GM12878 (cell line): ENCODE measurements around the gene EYS. TPM values are rescaled to one million over a fixed set of nuclear protein-coding genes. Genes with fewer than 3 reads are reported as not detected.

Source experiments
- ATAC-seq: fragments of 200-7000 bp; cut with Tn5 transposase; 3 replicates; pipeline ENCODE4 v1.9.1; 2020; ENCODE audit warnings: mild to moderate bottlenecking, moderate library complexity
- BruUV-seq: library from RNA; stranded (reverse); fragments of 400-500 nt; replicated peaks from 2 replicates; lab custom pipeline; 2021; lab: Mats Ljungman, UMichigan
- CTCF ChIA-PET: fragments of 300-600 bp; sonication (Branson Sonifier 250); formaldehyde crosslinking; extraction: SDS; loops from one replicate; lab custom pipeline; 2021; ENCODE audit warnings: inconsistent platforms; lab: Yijun Ruan, JAX
- POLR2A ChIA-PET: fragments of 350-600 bp; formaldehyde crosslinking; extraction: SDS; loops from one replicate; lab custom pipeline; 2021; ENCODE audit warnings: inconsistent platforms; lab: Charles Lee
- RAD21 ChIA-PET: fragments of 300-600 bp; sonication (Branson Sonifier 250); formaldehyde crosslinking; loops from one replicate; lab custom pipeline; 2023; ENCODE audit warnings: antibody characterized with exemption; ENCODE audit not compliant: unreplicated experiment; lab: Charles Lee
- SMC1A ChIA-PET: fragments of 300-600 bp; sonication (Branson Sonifier 250); formaldehyde crosslinking; loops from one replicate; lab custom pipeline; 2023; ENCODE audit not compliant: unreplicated experiment, uncharacterized antibody; lab: Charles Lee
- DNase-seq: peaks from one replicate; pipeline ENCODE4 v3.0.0-alpha.2; 2011; ENCODE audit warnings: low read depth, low spot score
- FAIRE-seq: peaks from 3 replicates; lab custom pipeline; 2011; peaks lifted over from hg19 to GRCh38; lab: Jason Lieb, UNC
- H2AFZ ChIP-seq: 2 replicates; pipeline ENCODE4 v1.6.0; 2011; ENCODE audit warnings: low read depth, low read length, control low read depth; ENCODE audit not compliant: control insufficient read depth
- H3K27ac ChIP-seq: 2 replicates; pipeline ENCODE4 v1.5.1; 2011; ENCODE audit warnings: control low read depth; ENCODE audit not compliant: control insufficient read depth, insufficient read depth
- H3K27me3 ChIP-seq, 2 experiments: replicated peaks in 1 of 2; 2 replicates each; pipeline versions ENCODE4 v1.6.0 to v1.6.1; 2011; ENCODE audit warnings: low read length in 1 of 2; ENCODE audit not compliant: control insufficient read depth in 2 of 2, insufficient read depth in 2 of 2
- H3K36me3 ChIP-seq, 2 experiments: 2 replicates each; pipeline ENCODE4 v1.5.1; 2011; ENCODE audit warnings: low read length in 1 of 2; ENCODE audit not compliant: control insufficient read depth in 2 of 2, insufficient read depth in 2 of 2
- H3K4me1 ChIP-seq: 2 replicates; pipeline ENCODE4 v1.6.1; 2011; ENCODE audit warnings: mild to moderate bottlenecking, low read length, moderate library complexity, mixed read lengths; ENCODE audit not compliant: control insufficient read depth, insufficient read depth
- H3K4me2 ChIP-seq: 2 replicates; pipeline ENCODE4 v1.6.0; 2011; ENCODE audit warnings: control low read depth; ENCODE audit not compliant: control insufficient read depth, insufficient read depth
- H3K4me3 ChIP-seq: fragments of 200-600 bp; sonication (generic); 2 replicates; pipeline ENCODE4 v1.5.1; 2016
- H3K79me2 ChIP-seq: 2 replicates; pipeline ENCODE4 v1.6.0; 2011; ENCODE audit warnings: low read length; ENCODE audit not compliant: control insufficient read depth, insufficient read depth
- H3K9ac ChIP-seq: 2 replicates; pipeline ENCODE4 v1.8.0; 2011; ENCODE audit warnings: low read length, control low read depth, mixed read lengths; ENCODE audit not compliant: control insufficient read depth, insufficient read depth
- H3K9me3 ChIP-seq: replicated peaks from 3 replicates; pipeline ENCODE4 v1.5.1; 2011; ENCODE audit warnings: mild to moderate bottlenecking, low read length; ENCODE audit not compliant: control insufficient read depth, insufficient read depth
- H4K20me1 ChIP-seq: 2 replicates; pipeline ENCODE4 v1.6.0; 2011; ENCODE audit not compliant: control insufficient read depth, insufficient read depth
- ATF7 ChIP-seq: fragments of 450-650 bp; IDR thresholded peaks from 2 replicates; pipeline ENCODE4 v1.6.1; 2016; ENCODE audit warnings: low read depth, mild to moderate bottlenecking
- BACH1 ChIP-seq: fragments of 450-650 bp; IDR thresholded peaks from 2 replicates; pipeline ENCODE4 v1.6.1; 2017; ENCODE audit warnings: mild to moderate bottlenecking, borderline replicate concordance
- EZH2 ChIP-seq: IDR thresholded peaks from 2 replicates; pipeline ENCODE4 v1.6.1; 2012; ENCODE audit warnings: low read depth, mild to moderate bottlenecking, control low read depth, inconsistent platforms, low read length, borderline replicate concordance; ENCODE audit not compliant: control insufficient read depth
- GATAD2B ChIP-seq: fragments of 450-650 bp; conservative IDR thresholded peaks from 2 replicates; pipeline ENCODE4 v1.6.1; 2017; ENCODE audit warnings: low read depth, mild to moderate bottlenecking, moderate library complexity
- HDAC2 ChIP-seq: fragments of 200-600 bp; sonication (generic); IDR thresholded peaks from 2 replicates; pipeline ENCODE4 v1.6.1; 2017
- KLF5 ChIP-seq: fragments of 450-650 bp; IDR thresholded peaks from 2 replicates; pipeline ENCODE4 v1.6.1; 2014; ENCODE audit warnings: mild to moderate bottlenecking; ENCODE audit not compliant: partially characterized antibody
- LARP7 ChIP-seq: fragments of 450-650 bp; IDR thresholded peaks from 2 replicates; pipeline ENCODE4 v1.6.1; 2017; ENCODE audit warnings: mild to moderate bottlenecking
- MTA3 ChIP-seq: IDR thresholded peaks from 2 replicates; pipeline ENCODE4 v1.6.1; 2012; ENCODE audit warnings: low read length, inconsistent platforms, borderline replicate concordance
- NR2C2 ChIP-seq: IDR thresholded peaks from 2 replicates; pipeline ENCODE4 v1.6.1; 2011; ENCODE audit warnings: borderline replicate concordance, low read depth; ENCODE audit not compliant: control insufficient read depth, insufficient read length
- POLR2AphosphoS2 ChIP-seq: IDR thresholded peaks from 2 replicates; pipeline ENCODE4 v1.6.1; 2011; ENCODE audit warnings: low read depth, mild to moderate bottlenecking, low read length, improper control_type of control experiment, moderate library complexity
- SPI1 ChIP-seq: IDR thresholded peaks from 2 replicates; pipeline ENCODE4 v1.6.1; 2011; ENCODE audit warnings: low read depth, mild to moderate bottlenecking, low read length, moderate library complexity, borderline replicate concordance; ENCODE audit not compliant: insufficient read depth
- TARDBP ChIP-seq: IDR thresholded peaks from 2 replicates; pipeline ENCODE4 v1.6.1; 2016; ENCODE audit warnings: borderline replicate concordance
- TCF3 ChIP-seq: IDR thresholded peaks from 2 replicates; pipeline ENCODE4 v1.6.1; 2012; ENCODE audit warnings: low read depth, mild to moderate bottlenecking, low read length, borderline replicate concordance; ENCODE audit not compliant: insufficient read depth
- WRNIP1 ChIP-seq: IDR thresholded peaks from 2 replicates; pipeline ENCODE4 v1.6.1; 2011; ENCODE audit warnings: low read depth, low read length, improper control_type of control experiment, borderline replicate concordance
- WGBS: methylation state at CpG from one replicate; pipeline ENCODE4 v1.1.6; 2016; ENCODE audit warnings: low lambda C conversion rate; ENCODE audit not compliant: insufficient replicate concordance, insufficient coverage; ENCODE audit errors: missing lambda C conversion rate; 5-methylcytosine and 5-hydroxymethylcytosine counted together
- in situ Hi-C: fragments of 300-500 bp; cut with MboI; formaldehyde crosslinking; loops from 9 replicates; pipeline ENCODE4 v1.14.3; 2018; ENCODE audit warnings: mixed read lengths
- intact Hi-C: fragments of 100-400 bp; cut with micrococcal nuclease; formaldehyde crosslinking; loops from one replicate; pipeline ENCODE4 v1.14.2; 2022; ENCODE audit not compliant: unreplicated experiment
- polyA plus RNA-seq, 11 experiments: library from polyadenylated mRNA; depleted of rRNA in 4 of 11; unstranded in 6 of 11; stranded (reverse) in 5 of 11; fragments of >200 nt; fragmentation: Nextera tagmentation in 4 of 11; fragmentation: Illumina TruSeq in 1 of 11; extraction: Ambion mirVana in 4 of 11; extraction: Trizol in 1 of 11; gene quantifications; 1 replicate in 1 of 11; 2 replicates in 10 of 11; pipeline versions ENCODE4 v1.2.1 to v1.2.3, GENCODE V29; 2011 to 2016; ENCODE audit warnings: inconsistent platforms in 2 of 11, missing spikeins in 2 of 11, low read depth in 1 of 11
- total RNA-seq, 4 experiments: library from RNA; depleted of rRNA in 3 of 4; stranded (reverse); fragments of >200 nt in 3 of 4; fragmentation: Illumina TruSeq in 1 of 4; extraction: Trizol in 1 of 4; gene quantifications; 2 replicates each; pipeline versions ENCODE4 v1.2.1 to v1.2.3, GENCODE V29; 2013 to 2021
- TF ChIP-seq, protein P1 (sequence below): IDR thresholded peaks from 2 replicates; pipeline ENCODE4 v1.6.1; 2011; ENCODE audit warnings: borderline replicate concordance, low read depth, mild to moderate bottlenecking, moderate library complexity, mixed read lengths, low read length; ENCODE audit not compliant: insufficient read depth; ENCODE audit errors: extremely low read length
- TF ChIP-seq, protein P2 (sequence below): fragments of 450-650 bp; IDR thresholded peaks from 2 replicates; pipeline ENCODE4 v1.6.1; 2017; ENCODE audit warnings: mild to moderate bottlenecking, moderate library complexity
- TF ChIP-seq, protein P3 (sequence below): fragments of 450-650 bp; IDR thresholded peaks from 2 replicates; pipeline ENCODE4 v1.6.1; 2014; ENCODE audit warnings: mild to moderate bottlenecking

The EYS gene
- total and polyA plus RNA-seq, 10 of the 15 experiments (the other 5 are each of a cell fraction or from before 2014, with no cell fraction given), result under 0.01 to 0.14 (median 0.02) TPM; not detected in 1

DNA sequence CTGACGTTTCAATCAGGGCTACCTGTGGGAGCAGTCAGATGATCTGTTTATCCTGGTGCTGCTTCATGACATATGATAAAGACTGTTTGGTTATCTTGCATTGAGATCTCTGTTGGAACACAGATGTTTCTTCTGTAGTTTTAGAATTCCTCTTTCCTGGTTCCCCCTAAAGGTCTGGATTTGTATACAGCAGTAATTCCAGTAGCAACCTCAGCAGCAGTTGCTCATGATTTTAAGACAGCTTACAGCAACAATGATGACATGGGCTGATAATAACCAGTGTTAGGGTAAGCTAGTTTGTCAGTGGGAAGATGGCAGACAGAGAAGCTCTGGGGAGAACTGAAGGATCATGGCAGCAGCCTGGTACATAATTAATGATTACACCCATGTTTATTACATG lies 1632.0 kb downstream of the EYS start:
- FAIRE-seq (no peak), DNase-seq (no peak), ATAC-seq (no peak)
- Histone ChIP-seq H2AFZ (no peak overlapping the region), H3K9me3 (no peaks in the 10 kb centered on the region), H3K79me2 (no peaks in the 10 kb centered on the region), H3K27ac (no peak overlapping the region), H3K27me3 (no peaks in the 10 kb centered on the region), H3K4me2 (no peak overlapping the region), H3K4me1 (no peaks in the 10 kb centered on the region), H3K9ac (no peak overlapping the region), H4K20me1 (no peaks in the 10 kb centered on the region), H3K36me3 (no peaks in the 10 kb centered on the region), H3K4me3 (no peak overlapping the region)
- intact Hi-C loops, result no loop called here
- ChIA-PET SMC1A (interaction anchor here (0.9 kb wide), 2 partner anchors 10 to 52 kb away, joined by 3 read pairs; no protein-coding TSS in a partner anchor), RAD21 (no interaction called here), CTCF (no interaction called here), POLR2A (no interaction called here)
- in situ Hi-C loops, result no loop called here
- 0% methylated on average over 1 of the region's 1 CpG for WGBS
- no TSS peak for BruUV-seq
- TF ChIP-seq ATF7, result no peak
- no peak for TF ChIP-seq KLF5
- TF ChIP-seq TARDBP, result no peak
- TF ChIP-seq POLR2AphosphoS2, result no peak
- TF ChIP-seq, protein P1, sequence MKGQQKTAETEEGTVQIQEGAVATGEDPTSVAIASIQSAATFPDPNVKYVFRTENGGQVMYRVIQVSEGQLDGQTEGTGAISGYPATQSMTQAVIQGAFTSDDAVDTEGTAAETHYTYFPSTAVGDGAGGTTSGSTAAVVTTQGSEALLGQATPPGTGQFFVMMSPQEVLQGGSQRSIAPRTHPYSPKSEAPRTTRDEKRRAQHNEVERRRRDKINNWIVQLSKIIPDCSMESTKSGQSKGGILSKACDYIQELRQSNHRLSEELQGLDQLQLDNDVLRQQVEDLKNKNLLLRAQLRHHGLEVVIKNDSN, result no peak
- no peak for TF ChIP-seq TCF3
- TF ChIP-seq BACH1, result no peak
- TF ChIP-seq GATAD2B, result no peak
- TF ChIP-seq, protein P2, sequence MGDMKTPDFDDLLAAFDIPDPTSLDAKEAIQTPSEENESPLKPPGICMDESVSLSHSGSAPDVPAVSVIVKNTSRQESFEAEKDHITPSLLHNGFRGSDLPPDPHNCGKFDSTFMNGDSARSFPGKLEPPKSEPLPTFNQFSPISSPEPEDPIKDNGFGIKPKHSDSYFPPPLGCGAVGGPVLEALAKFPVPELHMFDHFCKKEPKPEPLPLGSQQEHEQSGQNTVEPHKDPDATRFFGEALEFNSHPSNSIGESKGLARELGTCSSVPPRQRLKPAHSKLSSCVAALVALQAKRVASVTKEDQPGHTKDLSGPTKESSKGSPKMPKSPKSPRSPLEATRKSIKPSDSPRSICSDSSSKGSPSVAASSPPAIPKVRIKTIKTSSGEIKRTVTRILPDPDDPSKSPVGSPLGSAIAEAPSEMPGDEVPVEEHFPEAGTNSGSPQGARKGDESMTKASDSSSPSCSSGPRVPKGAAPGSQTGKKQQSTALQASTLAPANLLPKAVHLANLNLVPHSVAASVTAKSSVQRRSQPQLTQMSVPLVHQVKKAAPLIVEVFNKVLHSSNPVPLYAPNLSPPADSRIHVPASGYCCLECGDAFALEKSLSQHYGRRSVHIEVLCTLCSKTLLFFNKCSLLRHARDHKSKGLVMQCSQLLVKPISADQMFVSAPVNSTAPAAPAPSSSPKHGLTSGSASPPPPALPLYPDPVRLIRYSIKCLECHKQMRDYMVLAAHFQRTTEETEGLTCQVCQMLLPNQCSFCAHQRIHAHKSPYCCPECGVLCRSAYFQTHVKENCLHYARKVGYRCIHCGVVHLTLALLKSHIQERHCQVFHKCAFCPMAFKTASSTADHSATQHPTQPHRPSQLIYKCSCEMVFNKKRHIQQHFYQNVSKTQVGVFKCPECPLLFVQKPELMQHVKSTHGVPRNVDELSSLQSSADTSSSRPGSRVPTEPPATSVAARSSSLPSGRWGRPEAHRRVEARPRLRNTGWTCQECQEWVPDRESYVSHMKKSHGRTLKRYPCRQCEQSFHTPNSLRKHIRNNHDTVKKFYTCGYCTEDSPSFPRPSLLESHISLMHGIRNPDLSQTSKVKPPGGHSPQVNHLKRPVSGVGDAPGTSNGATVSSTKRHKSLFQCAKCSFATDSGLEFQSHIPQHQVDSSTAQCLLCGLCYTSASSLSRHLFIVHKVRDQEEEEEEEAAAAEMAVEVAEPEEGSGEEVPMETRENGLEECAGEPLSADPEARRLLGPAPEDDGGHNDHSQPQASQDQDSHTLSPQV, result no peak
- TF ChIP-seq LARP7, result no peak
- TF ChIP-seq MTA3, result no peak
- TF ChIP-seq SPI1, result no peak
- TF ChIP-seq NR2C2, result no peak
- TF ChIP-seq EZH2, result no peak
- TF ChIP-seq, protein P3, sequence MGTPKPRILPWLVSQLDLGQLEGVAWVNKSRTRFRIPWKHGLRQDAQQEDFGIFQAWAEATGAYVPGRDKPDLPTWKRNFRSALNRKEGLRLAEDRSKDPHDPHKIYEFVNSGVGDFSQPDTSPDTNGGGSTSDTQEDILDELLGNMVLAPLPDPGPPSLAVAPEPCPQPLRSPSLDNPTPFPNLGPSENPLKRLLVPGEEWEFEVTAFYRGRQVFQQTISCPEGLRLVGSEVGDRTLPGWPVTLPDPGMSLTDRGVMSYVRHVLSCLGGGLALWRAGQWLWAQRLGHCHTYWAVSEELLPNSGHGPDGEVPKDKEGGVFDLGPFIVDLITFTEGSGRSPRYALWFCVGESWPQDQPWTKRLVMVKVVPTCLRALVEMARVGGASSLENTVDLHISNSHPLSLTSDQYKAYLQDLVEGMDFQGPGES, result no peak
- no peak for TF ChIP-seq HDAC2
- no peak for TF ChIP-seq WRNIP1
